ENCODE results near the gene DRC1. TPM values are rescaled to one million over a fixed set of nuclear protein-coding genes. Genes with fewer than 3 reads are reported as not detected.

The DRC1 gene
- total and polyA plus RNA-seq, 2 of the 13 experiments (the other 11 are each of a cell fraction or from before 2014, with no cell fraction given): 0.07 TPM; not detected in 1

- TF ChIP-seq ZNF687 (CRISPR knock-in tag; IDR thresholded peaks at IDR 0.05) (peak; percentile 73), ZNF609 (CRISPR knock-in tag; IDR thresholded peaks at IDR 0.05; ENCODE audit: borderline replicate concordance) (0 out of 2 replicates have a peak, but pooled peaks have one; percentile 46), HIC2 (CRISPR knock-in tag; IDR thresholded peaks at IDR 0.05; ENCODE audit: low read depth) (peak; percentile 77; the same call in 1 of the 2 replicates), PTBP1 (IDR thresholded peaks at IDR 0.05; ENCODE audit: low read depth, low read length, poor library complexity, severe bottlenecking) (no peak), HNRNPL (IDR thresholded peaks at IDR 0.05; ENCODE audit: low read depth, low read length) (peak; percentile 55; the same call in 1 of the 2 replicates), GATAD2A (CRISPR knock-in tag; IDR thresholded peaks at IDR 0.05) (peak; percentile 60), TFAP4 (IDR thresholded peaks at IDR 0.05; ENCODE audit: borderline replicate concordance, low read depth) (peak; percentile 90), RAD21 (CRISPR knock-in tag; IDR thresholded peaks at IDR 0.05) (no peak), IRF2 (CRISPR knock-in tag; IDR thresholded peaks at IDR 0.05) (0 out of 2 replicates have a peak, but pooled peaks have one; percentile 7), ZNF574 (CRISPR knock-in tag; IDR thresholded peaks at IDR 0.05) (peak; percentile 3; the same call in 1 of the 2 replicates), HNF4G (IDR thresholded peaks at IDR 0.05; ENCODE audit: borderline replicate concordance, low read depth, low read length) (peak; percentile 74), HNF4G (CRISPR knock-in tag; IDR thresholded peaks at IDR 0.05; ENCODE audit: borderline replicate concordance, low read depth) (no peak; the same call in 1 of the 2 replicates)
These were observed 54.1 kb downstream of the DRC1 start (continued) for GRCh38 chr2:26455670-26456439.
